K562 (cell line): ENCODE data around the gene VPS35. TPM values are rescaled to one million over a fixed set of nuclear protein-coding genes. Genes with fewer than 3 reads are reported as not detected.

Experiments used
- ATAC-seq: fragments of 200-7000 bp; cut with Tn5 transposase; 3 replicates; pipeline ENCODE4 v1.9.1; 2020; ENCODE audit warnings: moderate library complexity
- BruUV-seq: library from RNA; stranded (reverse); fragments of 400-500 nt; replicated peaks from 2 replicates; lab custom pipeline; 2021; lab: Mats Ljungman, UMichigan
- CTCF ChIA-PET: fragments of 300-600 bp; formaldehyde crosslinking; extraction: SDS; loops from one replicate; lab custom pipeline; 2021; ENCODE audit warnings: low intra/inter-chr PET ratio; lab: Yijun Ruan, JAX
- POLR2A ChIA-PET: fragments of 300-600, 350-650 bp; sonication (Branson Sonifier 250); formaldehyde crosslinking; extraction: SDS; loops from one replicate; lab custom pipeline; 2021; ENCODE audit warnings: antibody characterized with exemption, inconsistent platforms; lab: Yijun Ruan, JAX
- DNase-seq, 4 experiments: peaks; one replicate each; pipeline versions ENCODE4 v3.0.0 to v3.0.0-alpha.2; 2011 to 2018; ENCODE audit warnings: low spot score in 3 of 4, mixed read lengths in 3 of 4; ENCODE audit errors: extremely low read depth in 1 of 4
- FAIRE-seq: peaks from 2 replicates; lab custom pipeline; 2011; peaks lifted over from hg19 to GRCh38; lab: Jason Lieb, UNC
- H2AFZ ChIP-seq: 2 replicates; pipeline ENCODE4 v1.6.0; 2011; ENCODE audit warnings: low read depth, low read length, control low read depth, inconsistent platforms
- H3K27ac ChIP-seq: fragments of 200-600 bp; 3 replicates; pipeline ENCODE4 v1.8.0; 2011; ENCODE audit warnings: low read depth, mild to moderate bottlenecking, control low read depth, inconsistent platforms, low read length, moderate library complexity, mixed read lengths; ENCODE audit errors: extremely low read depth
- H3K27me3 ChIP-seq, 2 experiments: fragments of 300-600 bp in 1 of 2; 2 replicates in 1 of 2; 3 replicates in 1 of 2; pipeline versions ENCODE4 v1.6.0 to v1.8.0; 2011; ENCODE audit warnings: inconsistent platforms in 2 of 2, low read length in 2 of 2, mild to moderate bottlenecking in 1 of 2, mixed read lengths in 1 of 2, moderate library complexity in 1 of 2; ENCODE audit not compliant: control insufficient read depth in 2 of 2, insufficient read depth in 2 of 2
- H3K36me3 ChIP-seq: fragments of 300-600 bp; 3 replicates; pipeline ENCODE4 v1.8.0; 2011; ENCODE audit warnings: mild to moderate bottlenecking, low read length, inconsistent platforms; ENCODE audit not compliant: control insufficient read depth, insufficient read depth
- H3K4me1 ChIP-seq, 2 experiments: fragments of 200-600 bp in 1 of 2; replicated peaks in 1 of 2; 2 replicates in 1 of 2; 3 replicates in 1 of 2; pipeline versions ENCODE4 v1.5.1 to v1.8.0; 2011; ENCODE audit warnings: inconsistent platforms in 2 of 2, low read length in 2 of 2, mild to moderate bottlenecking in 1 of 2, mixed read lengths in 1 of 2, moderate library complexity in 1 of 2; ENCODE audit not compliant: control insufficient read depth in 2 of 2, insufficient read depth in 2 of 2
- H3K4me2 ChIP-seq: 2 replicates; pipeline ENCODE4 v1.6.1; 2011; ENCODE audit warnings: low read length, control low read depth, inconsistent platforms, mixed read lengths; ENCODE audit not compliant: insufficient read depth
- H3K4me3 ChIP-seq: fragments of 200-600 bp; sonication (generic), shearing (Covaris generic); 2 replicates; pipeline ENCODE4 v1.5.1; 2016; ENCODE audit warnings: control low read depth, inconsistent platforms
- H3K79me2 ChIP-seq: fragments of 200-600 bp; 3 replicates; pipeline ENCODE4 v1.8.0; 2011; ENCODE audit warnings: low read length, inconsistent platforms; ENCODE audit not compliant: control insufficient read depth, insufficient read depth
- H3K9ac ChIP-seq, 2 experiments: 2 replicates each; pipeline versions ENCODE4 v1.6.0 to v1.6.1; 2011; ENCODE audit warnings: low read depth in 2 of 2, low read length in 2 of 2, control low read depth in 1 of 2, inconsistent platforms in 1 of 2, mild to moderate bottlenecking in 1 of 2, mixed read lengths in 1 of 2; ENCODE audit not compliant: insufficient read depth in 1 of 2
- H3K9me1 ChIP-seq: one replicate; pipeline ENCODE4 v1.6.0; 2011; ENCODE audit warnings: inconsistent platforms, mild to moderate bottlenecking, low read length, moderate library complexity; ENCODE audit not compliant: control insufficient read depth, insufficient read depth
- H3K9me3 ChIP-seq: replicated peaks from 2 replicates; pipeline ENCODE4 v1.5.1; 2011; ENCODE audit warnings: low read depth, low read length, inconsistent platforms; ENCODE audit not compliant: control insufficient read depth, insufficient read depth
- H4K20me1 ChIP-seq: replicated peaks from 2 replicates; pipeline ENCODE4 v1.6.1; 2011; ENCODE audit warnings: low read length, inconsistent platforms, mixed read lengths; ENCODE audit not compliant: control insufficient read depth, insufficient read depth
- ETS2 ChIP-seq: IDR thresholded peaks from 2 replicates; pipeline ENCODE4 v1.6.1; 2016; ENCODE audit warnings: borderline replicate concordance, missing genetic modification characterization, mild to moderate bottlenecking, moderate library complexity, missing compliant biosample characterization; ENCODE audit not compliant: poor library complexity, severe bottlenecking
- FOSL1 ChIP-seq: fragments of 200-800 bp; sonication (Bioruptor generic); conservative IDR thresholded peaks from 2 replicates; pipeline ENCODE4 v1.6.1; 2016; ENCODE audit warnings: missing genetic modification characterization, missing compliant biosample characterization
- GTF2F1 ChIP-seq: IDR thresholded peaks from 2 replicates; pipeline ENCODE4 v1.6.1; 2011; ENCODE audit warnings: low read depth, low read length, improper control_type of control experiment
- HNRNPK ChIP-seq: fragments of 200-400 bp; formaldehyde crosslinking; IDR thresholded peaks from one replicate; pipeline ENCODE4 v1.6.1; 2018; ENCODE audit warnings: mild to moderate bottlenecking, low read depth, low read length; ENCODE audit not compliant: poor library complexity, severe bottlenecking
- MCM5 ChIP-seq: fragments of 450-650 bp; IDR thresholded peaks from 2 replicates; pipeline ENCODE4 v1.6.1; 2016; ENCODE audit warnings: low read depth
- PHB2 ChIP-seq: fragments of 450-650 bp; IDR thresholded peaks from 2 replicates; pipeline ENCODE4 v1.6.1; 2017; ENCODE audit warnings: low read depth
- POLR2H ChIP-seq: IDR thresholded peaks from 2 replicates; pipeline ENCODE4 v1.6.1; 2016; ENCODE audit warnings: missing genetic modification characterization, low read depth, mild to moderate bottlenecking, control low read depth, missing compliant biosample characterization, moderate library complexity
- RAD21 ChIP-seq, 2 experiments: fragments of 250-450 bp in 1 of 2; fragments of 450-650 bp in 1 of 2; sonication (Bioruptor Pico) in 1 of 2; formaldehyde crosslinking in 1 of 2; IDR thresholded peaks in 1 of 2; conservative IDR thresholded peaks in 1 of 2; 2 replicates each; pipeline versions ENCODE4 v1.4.0 to v1.8.0; 2020 to 2022; ENCODE audit warnings: mild to moderate bottlenecking in 2 of 2, moderate library complexity in 1 of 2
- RNF2 ChIP-seq: sonication (generic); IDR thresholded peaks from 2 replicates; pipeline ENCODE4 v1.6.1; 2016
- SAFB ChIP-seq: fragments of 200-400 bp; formaldehyde crosslinking; IDR thresholded peaks from 2 replicates; pipeline ENCODE4 v1.6.1; 2017; ENCODE audit warnings: low read depth, low read length, borderline replicate concordance
- TCF3 ChIP-seq: sonication (generic); formaldehyde crosslinking; IDR thresholded peaks from 2 replicates; pipeline ENCODE4 v1.4.0; 2020; ENCODE audit warnings: mild to moderate bottlenecking, missing genetic modification reagents
- TCFL5 ChIP-seq: fragments of 250-450 bp; sonication (Bioruptor Pico); conservative IDR thresholded peaks from 2 replicates; pipeline ENCODE4 v1.6.1; 2021; ENCODE audit warnings: mild to moderate bottlenecking, moderate library complexity, matching md5 sums
- TRIM24 ChIP-seq, 2 experiments: fragments of 450-650 bp; IDR thresholded peaks; 2 replicates each; pipeline ENCODE4 v1.6.1; 2016
- ZNF175 ChIP-seq: fragments of 200-800 bp; sonication (Bioruptor generic); IDR thresholded peaks from 2 replicates; pipeline ENCODE4 v1.6.1; 2016; ENCODE audit warnings: low read depth, mild to moderate bottlenecking, missing genetic modification characterization, missing compliant biosample characterization
- ZNF830 ChIP-seq: fragments of 250-450 bp; sonication (Bioruptor Pico); IDR thresholded peaks from 2 replicates; pipeline ENCODE4 v1.5.0; 2021; ENCODE audit warnings: mild to moderate bottlenecking
- WGBS: fragments of 100-300 bp; shearing (Covaris generic); methylation state at CpG from one replicate; pipeline ENCODE4 v1.1.6; 2016; ENCODE audit warnings: low coverage, mixed read lengths; ENCODE audit not compliant: insufficient coverage; ENCODE audit errors: missing lambda C conversion rate; 5-methylcytosine and 5-hydroxymethylcytosine counted together
- in situ Hi-C: fragments of 300-500 bp; cut with MboI; formaldehyde crosslinking; loops from 4 replicates; pipeline ENCODE4 v1.15.0; 2018; ENCODE audit warnings: inconsistent platforms, mixed read lengths
- intact Hi-C: fragments of 100-400 bp; cut with micrococcal nuclease; formaldehyde crosslinking; loops from 2 replicates; pipeline ENCODE4 v1.14.2; 2022
- polyA plus RNA-seq, 8 experiments: library from polyadenylated mRNA; depleted of rRNA in 4 of 8; stranded (reverse) in 5 of 8; unstranded in 3 of 8; fragments of >200 nt; fragmentation: Nextera tagmentation in 2 of 8; fragmentation: Illumina TruSeq in 1 of 8; extraction: Ambion mirVana in 2 of 8; extraction: Trizol in 1 of 8; gene quantifications; 2 replicates each; pipeline versions ENCODE4 v1.2.1 to v1.2.3, GENCODE V29; 2011 to 2014; ENCODE audit warnings: inconsistent platforms in 1 of 8, missing spikeins in 1 of 8
- total RNA-seq, 7 experiments: library from RNA; depleted of rRNA in 6 of 7; stranded (reverse); fragments of >200 nt in 6 of 7; fragmentation: Illumina TruSeq in 2 of 7; extraction: Trizol in 2 of 7; gene quantifications; 2 replicates each; pipeline versions ENCODE4 v1.2.1 to v1.2.3, GENCODE V29; 2011 to 2021; ENCODE audit warnings: low replicate concordance in 1 of 7
- TF ChIP-seq, protein P1 (sequence below): fragments of 450-650 bp; IDR thresholded peaks from 2 replicates; pipeline ENCODE4 v1.6.1; 2017; ENCODE audit warnings: mild to moderate bottlenecking, moderate library complexity
- TF ChIP-seq, protein P2 (sequence below): fragments of 450-650 bp; IDR thresholded peaks from 2 replicates; pipeline ENCODE4 v1.6.1; 2018; ENCODE audit not compliant: partially characterized antibody

Gene VPS35
- total and polyA plus RNA-seq, 9 of the 15 experiments (the other 6 are each of a cell fraction or from before 2014, with no cell fraction given), result 32.7 to 131 (median 66.2) TPM

DNA sequence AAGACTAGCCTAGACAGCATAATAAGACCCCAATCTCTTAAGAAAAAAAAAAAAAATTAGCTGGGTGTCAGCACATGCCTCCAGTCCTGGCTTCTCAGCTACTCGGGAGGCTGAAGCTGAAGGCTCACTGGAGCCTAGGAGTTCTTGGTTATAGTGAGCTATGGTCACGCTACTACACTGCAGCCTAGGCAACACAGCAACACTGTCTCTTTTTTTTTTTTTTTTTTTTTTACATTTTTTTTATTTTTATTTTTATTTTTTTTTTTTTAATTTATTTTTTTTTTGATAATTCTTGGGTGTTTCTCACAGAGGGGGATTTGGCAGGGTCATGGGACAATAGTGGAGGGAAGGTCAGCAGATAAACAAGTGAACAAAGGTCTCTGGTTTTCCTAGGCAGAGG is 4.6 kb upstream of the VPS35 start:
- intact Hi-C loops, result loop anchor here (1.0 kb wide), 1 partner anchor 125 kb away; no protein-coding TSS in a partner anchor
- ChIA-PET POLR2A (interaction anchor here (0.6 to 1.2 kb wide), 4 partner anchors 12 to 100 kb away, joined by 3 to 4 read pairs (median 4); no protein-coding TSS in a partner anchor), CTCF (interaction anchor here (0.6 kb wide), 1 partner anchor 111 kb away, joined by 3 read pairs; no protein-coding TSS in a partner anchor)
- no peak overlapping the region for H3K4me3 ChIP-seq
- H2AFZ ChIP-seq, result no peak overlapping the region
- peaks cover 3 to 7% of the 10 kb centered on the region in 2 experiments; a peak in 3 of 5 replicates for H3K4me1 ChIP-seq
- H3K4me2 ChIP-seq, result no peak overlapping the region
- in situ Hi-C loops, result loop anchor here (10.0 kb wide), 1 partner anchor 131 kb away; no protein-coding TSS in a partner anchor
- ATAC-seq, result no peak
- peaks cover 40% of the 10 kb centered on the region for H3K79me2 ChIP-seq
- no peaks in the 10 kb centered on the region for H3K27me3 ChIP-seq
- DNase-seq, result no peak
- 100% methylated on average over 2 of the region's 2 CpGs for WGBS
- no peak for FAIRE-seq
- peaks cover 10% of the 10 kb centered on the region for H4K20me1 ChIP-seq
- H3K36me3 ChIP-seq, result peaks cover 70% of the 10 kb centered on the region
- H3K9me1 ChIP-seq, result no peaks in the 10 kb centered on the region
- H3K9me3 ChIP-seq, result no peaks in the 10 kb centered on the region
- BruUV-seq, result no TSS peak
- no peak overlapping the region for H3K9ac ChIP-seq
- no peak overlapping the region for H3K27ac ChIP-seq
- TF ChIP-seq, protein P1, sequence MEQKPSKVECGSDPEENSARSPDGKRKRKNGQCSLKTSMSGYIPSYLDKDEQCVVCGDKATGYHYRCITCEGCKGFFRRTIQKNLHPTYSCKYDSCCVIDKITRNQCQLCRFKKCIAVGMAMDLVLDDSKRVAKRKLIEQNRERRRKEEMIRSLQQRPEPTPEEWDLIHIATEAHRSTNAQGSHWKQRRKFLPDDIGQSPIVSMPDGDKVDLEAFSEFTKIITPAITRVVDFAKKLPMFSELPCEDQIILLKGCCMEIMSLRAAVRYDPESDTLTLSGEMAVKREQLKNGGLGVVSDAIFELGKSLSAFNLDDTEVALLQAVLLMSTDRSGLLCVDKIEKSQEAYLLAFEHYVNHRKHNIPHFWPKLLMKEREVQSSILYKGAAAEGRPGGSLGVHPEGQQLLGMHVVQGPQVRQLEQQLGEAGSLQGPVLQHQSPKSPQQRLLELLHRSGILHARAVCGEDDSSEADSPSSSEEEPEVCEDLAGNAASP, result no peak
- no peak for TF ChIP-seq ETS2 (tag)
- TF ChIP-seq TCF3 (CRISPR knock-in tag), result no peak
- TF ChIP-seq, protein P2, sequence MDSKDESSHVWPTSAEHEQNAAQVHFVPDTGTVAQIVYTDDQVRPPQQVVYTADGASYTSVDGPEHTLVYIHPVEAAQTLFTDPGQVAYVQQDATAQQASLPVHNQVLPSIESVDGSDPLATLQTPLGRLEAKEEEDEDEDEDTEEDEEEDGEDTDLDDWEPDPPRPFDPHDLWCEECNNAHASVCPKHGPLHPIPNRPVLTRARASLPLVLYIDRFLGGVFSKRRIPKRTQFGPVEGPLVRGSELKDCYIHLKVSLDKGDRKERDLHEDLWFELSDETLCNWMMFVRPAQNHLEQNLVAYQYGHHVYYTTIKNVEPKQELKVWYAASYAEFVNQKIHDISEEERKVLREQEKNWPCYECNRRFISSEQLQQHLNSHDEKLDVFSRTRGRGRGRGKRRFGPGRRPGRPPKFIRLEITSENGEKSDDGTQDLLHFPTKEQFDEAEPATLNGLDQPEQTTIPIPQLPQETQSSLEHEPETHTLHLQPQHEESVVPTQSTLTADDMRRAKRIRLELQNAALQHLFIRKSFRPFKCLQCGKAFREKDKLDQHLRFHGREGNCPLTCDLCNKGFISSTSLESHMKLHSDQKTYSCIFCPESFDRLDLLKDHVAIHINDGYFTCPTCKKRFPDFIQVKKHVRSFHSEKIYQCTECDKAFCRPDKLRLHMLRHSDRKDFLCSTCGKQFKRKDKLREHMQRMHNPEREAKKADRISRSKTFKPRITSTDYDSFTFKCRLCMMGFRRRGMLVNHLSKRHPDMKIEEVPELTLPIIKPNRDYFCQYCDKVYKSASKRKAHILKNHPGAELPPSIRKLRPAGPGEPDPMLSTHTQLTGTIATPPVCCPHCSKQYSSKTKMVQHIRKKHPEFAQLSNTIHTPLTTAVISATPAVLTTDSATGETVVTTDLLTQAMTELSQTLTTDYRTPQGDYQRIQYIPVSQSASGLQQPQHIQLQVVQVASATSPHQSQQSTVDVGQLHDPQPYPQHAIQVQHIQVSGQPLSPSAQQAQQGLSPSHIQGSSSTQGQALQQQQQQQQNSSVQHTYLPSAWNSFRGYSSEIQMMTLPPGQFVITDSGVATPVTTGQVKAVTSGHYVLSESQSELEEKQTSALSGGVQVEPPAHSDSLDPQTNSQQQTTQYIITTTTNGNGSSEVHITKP, result no peak
- no peak for TF ChIP-seq PHB2
- no peak for TF ChIP-seq RNF2
- TF ChIP-seq GTF2F1, result no peak
- no peak for TF ChIP-seq SAFB
- no peak for TF ChIP-seq ZNF175 (CRISPR knock-in tag)
- no peak for TF ChIP-seq MCM5
- no peak for TF ChIP-seq RAD21 (CRISPR knock-in tag; conservative IDR thresholded peaks at IDR 0.05 in 1 of 2, IDR thresholded peaks at IDR 0.05 in 1 of 2)
- TF ChIP-seq TCFL5 (CRISPR knock-in tag), result no peak
- no peak for TF ChIP-seq HNRNPK
- TF ChIP-seq FOSL1 (tag), result no peak
- no peak for TF ChIP-seq ZNF830 (CRISPR knock-in tag)
- TF ChIP-seq POLR2H (tag), result no peak
- TF ChIP-seq TRIM24 (IDR thresholded peaks at IDR 0.05), result no peak
